M059J (cell line): Measurements from ENCODE around the gene MBD3. TPM values are rescaled to one million over a fixed set of nuclear protein-coding genes. Genes with fewer than 3 reads are reported as not detected.
A peak's percentile ranks its signal among the peaks of the same experiment; 100 is the strongest.

ENCODE experiments used
- DNase-seq: peaks from one replicate; pipeline ENCODE4 v3.0.0-alpha.2; 2012; ENCODE audit warnings: low read depth
- total RNA-seq: library from RNA; depleted of rRNA; stranded (reverse); fragments of >200 nt; shearing (Covaris generic); gene quantifications from 2 replicates; pipeline ENCODE4 v1.2.3, GENCODE V29; 2014

The MBD3 gene
- total RNA-seq, 1 experiment from 2014 or later, result 116 TPM

DNA sequence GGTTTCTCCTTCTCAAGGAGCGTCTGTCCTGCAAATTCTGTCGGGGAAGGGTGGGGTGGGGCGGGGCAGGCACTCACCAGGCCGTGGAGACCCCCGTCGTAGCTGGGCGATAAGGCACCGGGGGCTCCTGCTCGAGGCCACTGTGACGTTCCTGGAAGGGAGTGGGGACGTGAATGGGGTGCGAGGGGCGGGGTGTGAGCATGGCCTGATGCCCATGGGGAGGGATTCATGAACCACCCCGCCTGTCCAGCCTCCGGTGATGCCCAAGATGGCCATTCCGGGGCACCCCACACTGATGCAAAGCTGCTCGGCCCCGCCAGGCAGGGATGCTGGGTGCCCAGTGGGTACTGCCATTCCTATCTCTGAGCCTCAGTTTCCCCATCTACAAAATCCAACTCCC lies 27.0 kb upstream of the MBD3 start:
- no peak for DNase-seq

DNA sequence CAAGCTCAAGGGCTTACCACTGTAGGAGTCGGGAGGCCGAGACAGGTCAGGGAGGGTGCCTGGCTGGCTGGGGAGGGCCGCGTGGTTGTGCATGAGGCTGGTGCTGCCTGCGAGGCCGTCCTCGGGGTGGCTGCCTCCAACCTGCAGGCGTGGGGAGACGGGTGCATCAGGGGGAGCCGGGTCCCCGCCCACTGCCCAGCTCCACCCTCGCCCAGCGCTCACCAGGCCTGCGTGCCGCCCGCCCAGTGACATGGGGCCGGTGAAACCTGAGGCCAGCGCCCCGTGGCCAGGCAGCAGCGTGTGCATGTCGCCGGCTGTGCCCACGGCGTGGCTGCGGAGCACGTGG lies 26.4 kb upstream of the MBD3 start:
- no peak for DNase-seq

DNA sequence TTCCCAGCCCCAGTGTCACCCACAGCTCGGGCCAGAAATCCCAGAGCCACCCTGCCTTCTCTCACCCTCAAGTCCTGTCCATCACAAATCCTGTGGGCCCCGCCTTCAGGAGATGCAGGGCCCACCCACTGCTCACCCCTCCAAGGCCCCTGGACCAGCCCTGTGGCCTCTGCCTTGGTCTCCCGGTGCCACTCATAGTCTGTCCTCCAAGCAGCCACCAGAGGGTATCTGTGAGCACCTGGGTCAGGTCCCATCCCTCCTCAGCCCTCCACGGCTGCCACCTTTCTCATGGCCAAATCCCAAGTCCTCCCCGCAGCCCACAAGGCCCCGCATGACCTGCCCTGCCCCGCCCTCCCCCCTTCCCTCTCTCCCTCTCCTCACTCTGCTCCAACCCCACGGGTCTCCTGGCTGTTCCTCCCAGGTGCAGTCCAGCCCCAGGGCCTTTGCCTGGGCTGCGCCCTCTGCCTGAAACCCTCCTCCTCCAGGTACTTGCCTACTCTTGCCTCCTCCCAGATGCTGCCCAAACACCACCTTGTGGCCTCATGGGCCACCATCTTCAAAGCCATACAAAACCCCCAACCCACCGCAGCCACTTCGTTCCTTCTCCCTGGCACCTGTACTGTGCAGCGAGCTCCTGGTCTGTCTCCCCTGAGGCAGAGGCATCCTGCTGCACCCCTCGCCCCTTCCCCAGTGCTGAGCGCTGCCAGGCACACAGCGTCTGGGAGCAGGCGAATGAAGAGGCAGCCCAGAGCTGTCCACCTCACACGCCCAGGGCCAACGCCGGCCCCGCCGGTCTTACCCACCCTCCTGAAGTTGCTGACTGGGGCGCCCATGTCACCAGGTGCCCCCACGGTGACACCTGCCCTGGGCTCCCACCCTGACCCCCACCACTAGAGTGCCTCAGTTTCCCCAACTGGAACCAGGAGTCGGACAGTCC lies 25.8 kb upstream of the MBD3 start:
- peak; percentile 31 for DNase-seq

DNA sequence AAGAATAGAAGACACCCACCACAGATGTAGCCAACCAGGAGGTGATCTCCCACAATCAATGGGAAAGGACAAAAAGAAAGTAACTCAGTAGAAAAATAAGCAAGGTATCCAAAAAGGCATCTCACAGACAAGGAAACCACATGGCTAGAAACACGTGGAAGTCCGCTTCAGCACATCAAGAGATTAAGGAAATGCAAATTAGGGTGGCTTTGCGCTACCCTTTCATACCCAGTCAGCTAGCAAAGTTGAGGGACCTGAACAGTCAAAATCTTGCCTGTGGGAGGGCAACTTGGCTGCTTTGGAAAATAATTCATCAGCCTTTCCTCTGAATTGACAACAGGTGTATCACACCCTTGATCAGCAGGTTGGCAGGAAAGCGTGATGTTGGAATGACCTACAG lies 24.2 kb upstream of the MBD3 start:
- DNase-seq, result no peak

DNA sequence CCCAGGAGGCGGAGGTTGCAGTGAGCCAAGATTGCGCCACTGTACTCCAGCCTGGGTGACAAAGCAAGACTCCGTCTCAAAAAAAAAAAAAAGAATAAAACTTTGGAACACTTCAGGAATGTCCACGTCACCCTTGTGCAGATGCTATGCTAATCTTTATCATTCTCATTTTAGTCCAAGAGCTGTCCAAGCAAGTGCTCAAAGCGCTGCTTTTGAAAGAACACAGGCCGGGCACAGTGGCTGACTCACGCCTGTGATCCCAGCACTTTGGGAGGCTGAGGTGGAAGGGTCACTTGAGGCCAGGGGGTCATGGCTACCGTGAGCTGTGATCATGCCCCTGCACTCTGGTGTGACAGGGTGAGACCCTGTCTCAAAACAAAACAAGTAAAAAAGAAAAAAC lies 23.7 kb upstream of the MBD3 start:
- DNase-seq, result no peak

DNA sequence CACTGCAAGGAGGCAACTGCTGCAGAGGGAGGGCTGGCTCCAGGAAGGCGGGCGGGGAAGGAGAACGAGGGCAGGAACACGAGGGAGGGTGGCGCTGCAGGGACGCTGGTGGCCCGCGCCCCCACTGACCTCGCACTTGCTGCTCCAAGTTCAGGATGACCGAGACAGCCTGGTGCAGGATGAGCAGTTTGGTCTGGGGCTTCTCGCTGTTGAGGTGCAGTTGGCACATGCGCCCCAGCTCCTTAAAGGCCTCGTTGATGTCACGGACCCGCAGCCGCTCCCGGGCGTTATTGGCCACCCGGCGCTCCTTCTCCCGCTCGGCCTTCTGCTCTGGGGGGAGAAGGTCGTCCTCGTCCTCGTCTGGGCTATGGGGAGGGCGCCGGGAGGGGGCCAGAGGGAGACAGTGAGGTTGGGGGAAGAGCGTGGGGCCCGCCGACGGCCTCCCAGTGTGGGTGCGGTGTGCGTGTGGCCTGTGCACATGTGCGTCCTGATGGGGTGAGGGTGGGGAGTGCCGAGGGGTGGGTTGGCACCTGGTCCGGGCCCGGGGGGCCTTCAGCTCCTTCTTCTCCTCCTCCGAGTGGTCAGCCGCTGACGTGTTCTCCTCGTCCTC lies 22.6 kb upstream of the MBD3 start:
- DNase-seq, result no peak

DNA sequence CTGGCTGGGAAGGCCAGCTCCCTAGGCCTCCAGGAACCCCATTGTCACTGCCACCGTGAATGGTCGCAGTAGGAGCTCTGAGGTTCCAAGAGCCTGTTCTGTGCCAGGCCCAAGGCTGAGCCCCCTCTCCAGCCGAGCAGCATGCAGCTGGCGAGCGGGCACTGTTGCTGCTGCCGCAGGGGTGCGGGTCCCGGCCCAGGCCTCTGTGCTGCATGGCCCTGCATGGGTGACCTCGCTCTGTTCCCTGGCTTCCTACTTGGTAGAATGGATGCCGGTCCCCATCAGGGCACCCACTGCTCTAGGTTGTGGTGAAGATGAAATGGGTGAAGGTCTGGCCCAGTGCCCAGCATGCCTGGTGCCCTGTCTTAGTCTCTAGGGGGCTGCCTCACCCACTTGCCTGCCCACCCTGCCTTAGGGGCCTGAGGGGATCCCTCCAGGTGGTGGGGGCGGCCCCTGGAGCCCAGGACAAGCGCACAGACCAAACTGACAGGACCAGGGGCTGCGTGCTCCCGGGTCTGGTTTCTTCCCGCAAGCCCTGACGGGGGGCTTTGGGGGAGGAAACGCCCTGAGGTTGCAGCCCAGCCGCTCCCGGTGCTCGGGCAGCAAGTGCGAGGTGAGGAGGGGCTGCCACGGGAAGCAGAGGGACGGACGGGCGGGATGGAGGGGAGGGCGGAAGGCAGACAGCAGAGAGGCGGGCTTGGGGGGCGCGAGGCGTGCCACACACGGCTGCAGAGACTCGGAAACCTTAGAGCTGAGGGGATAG lies 21.3 kb upstream of the MBD3 start:
- DNase-seq, result no peak

DNA sequence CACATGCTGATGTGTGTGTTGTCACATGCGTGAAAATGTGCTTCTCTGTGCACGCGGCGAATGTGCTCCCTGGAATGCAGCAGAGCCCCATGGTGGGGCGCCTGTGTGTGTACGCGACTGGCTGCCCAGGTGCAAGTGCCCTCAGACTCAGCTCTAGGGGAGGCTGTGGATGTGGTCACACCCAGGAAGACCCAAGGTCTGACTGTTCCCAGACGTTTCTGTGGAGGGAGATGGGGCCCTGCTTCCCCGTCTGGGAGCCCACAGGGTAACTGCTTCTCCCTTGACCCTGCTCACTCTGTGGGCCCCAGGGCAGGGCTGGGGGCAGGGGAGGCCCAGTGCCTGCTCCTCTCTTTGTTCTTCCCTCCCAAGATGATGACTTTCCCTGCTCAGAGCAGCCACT lies 20.5 kb upstream of the MBD3 start:
- DNase-seq, result no peak

DNA sequence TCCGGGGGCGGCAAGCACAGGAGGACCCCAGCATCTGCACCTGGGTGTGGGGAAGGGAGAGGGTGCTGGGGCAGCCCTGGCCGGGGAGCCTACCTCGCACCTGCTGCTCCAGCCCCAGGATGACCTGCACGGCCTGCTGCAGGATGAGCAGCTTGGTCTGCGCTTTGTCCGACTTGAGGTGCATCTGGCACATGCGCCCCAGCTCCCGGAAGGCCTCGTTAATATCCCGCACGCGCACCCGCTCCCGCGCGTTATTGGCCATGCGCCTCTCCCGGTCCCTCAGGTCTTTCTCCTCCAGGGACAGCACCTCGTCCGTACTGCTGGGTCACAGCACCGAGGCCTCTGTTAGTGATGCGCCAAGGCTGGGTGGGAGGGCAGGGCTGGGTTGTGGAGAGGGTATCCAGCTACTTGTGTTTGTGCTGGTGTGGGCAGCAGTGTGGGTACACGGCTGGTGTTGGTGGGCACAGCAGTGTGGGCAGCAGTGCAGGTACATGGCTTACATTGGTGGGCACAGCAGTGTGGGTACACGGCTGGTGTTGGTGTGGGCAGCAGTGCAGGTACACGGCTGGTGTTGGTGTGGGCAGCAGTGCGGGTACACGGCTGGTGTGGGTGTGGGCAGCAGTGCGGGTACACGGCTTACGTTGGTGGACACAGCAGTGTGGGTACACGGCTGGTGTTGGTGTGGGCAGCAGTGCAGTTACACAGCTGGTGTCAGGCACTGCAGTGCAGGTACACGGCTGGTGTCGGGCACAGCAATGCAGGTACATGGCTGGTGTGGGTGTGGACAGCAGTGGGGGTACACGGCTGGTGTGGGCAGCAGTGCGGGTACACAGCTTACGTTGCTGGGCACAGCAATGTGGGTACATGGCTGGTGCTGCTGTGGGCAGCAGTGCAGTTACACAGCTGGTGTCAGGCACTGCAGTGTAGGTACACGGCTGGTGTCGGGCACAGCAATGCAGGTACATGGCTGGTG lies 19.7 kb upstream of the MBD3 start:
- no peak for DNase-seq

DNA sequence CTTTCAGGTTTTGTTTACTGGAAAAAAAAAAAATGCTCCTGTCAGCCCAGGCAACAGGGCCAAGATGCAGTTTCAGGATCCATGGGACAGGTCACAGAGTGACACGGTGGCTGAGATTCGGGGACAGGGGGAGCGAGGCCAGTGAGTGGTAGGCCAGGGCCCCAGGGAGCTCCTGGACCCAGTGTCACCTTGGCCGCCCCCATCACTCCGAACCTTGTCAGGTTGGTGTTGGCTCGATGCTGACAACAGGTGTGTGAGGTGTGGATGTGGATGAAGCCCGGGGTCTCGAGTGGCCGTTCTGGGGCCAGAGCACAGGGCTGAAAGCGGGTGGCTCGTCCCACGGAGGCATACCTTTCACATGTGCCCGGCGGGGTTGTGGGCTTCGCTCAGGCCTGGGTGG lies 18.7 kb upstream of the MBD3 start:
- DNase-seq, result no peak

DNA sequence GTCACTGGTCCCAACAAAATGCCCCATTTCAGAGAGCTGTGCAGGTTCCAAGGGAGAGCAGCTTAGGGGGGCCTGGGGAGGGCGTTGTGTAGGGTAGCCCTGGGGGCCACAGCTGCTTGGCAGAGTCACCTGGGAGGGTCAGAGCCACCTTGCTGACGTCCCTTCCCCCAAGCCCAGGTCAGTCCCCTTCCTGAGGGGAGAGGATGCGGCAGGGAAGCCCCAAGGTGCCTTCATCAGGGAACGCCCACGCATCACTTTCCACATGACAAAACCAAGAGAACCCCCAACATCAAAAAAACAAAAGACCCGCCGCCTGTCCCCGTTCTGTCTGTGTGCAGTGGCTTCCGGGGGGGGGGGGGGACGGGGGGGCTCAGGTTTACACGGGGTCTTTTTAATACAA lies 17.9 kb upstream of the MBD3 start:
- no peak for DNase-seq

DNA sequence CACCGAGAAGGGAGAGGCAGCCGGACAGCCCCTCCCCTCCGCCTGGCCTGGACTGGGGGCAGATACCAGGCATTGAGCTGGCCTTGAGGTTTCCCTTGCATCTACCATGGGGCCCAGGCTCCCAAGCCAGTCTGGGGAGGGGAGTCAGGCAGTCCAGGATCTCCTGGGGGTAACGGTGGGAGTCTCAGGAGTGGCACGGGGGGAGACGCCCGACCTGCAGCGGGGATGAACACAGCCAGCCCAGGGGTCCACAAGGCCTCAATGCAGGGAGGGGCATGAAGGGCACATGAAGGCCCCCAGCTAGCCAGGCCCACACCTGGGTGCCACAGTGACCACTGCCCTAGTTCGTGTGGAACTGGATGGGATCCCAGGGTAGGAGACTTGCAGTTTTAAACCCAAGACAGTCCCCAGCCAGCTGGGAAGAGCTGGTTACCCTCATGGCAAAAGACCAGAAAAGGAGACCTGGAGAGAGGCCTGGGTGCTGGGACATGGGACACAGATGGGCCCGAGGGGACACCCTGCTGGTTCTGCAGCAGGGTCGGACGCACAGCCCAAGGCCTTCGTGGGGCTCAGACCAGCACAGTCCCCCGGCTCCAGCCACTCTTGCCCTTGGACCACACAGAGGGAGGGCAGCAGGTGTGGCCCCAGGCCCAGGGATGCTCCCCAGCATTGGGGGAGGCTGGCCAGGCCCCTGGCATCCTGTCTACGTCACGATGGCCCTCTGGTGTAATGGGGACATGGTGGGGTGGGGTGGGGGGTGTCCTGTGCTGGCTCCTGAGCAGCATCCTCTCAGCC lies 17.2 kb upstream of the MBD3 start:
- DNase-seq, result no peak

DNA sequence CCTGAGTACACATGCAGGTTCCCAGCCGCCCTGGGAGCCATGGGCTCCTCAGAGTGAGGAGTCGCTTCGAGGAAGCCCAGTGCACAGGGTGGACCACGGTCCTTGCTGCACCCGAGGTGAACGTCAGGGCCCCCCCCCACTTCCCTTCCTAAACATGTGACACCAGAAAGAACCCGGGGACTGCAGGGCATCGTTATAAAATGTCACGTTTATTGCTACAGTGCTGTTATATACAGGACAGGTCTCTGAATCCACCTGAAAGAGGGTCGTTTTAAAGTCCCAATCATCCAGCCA lies 16.4 kb upstream of the MBD3 start:
- DNase-seq, result no peak

DNA sequence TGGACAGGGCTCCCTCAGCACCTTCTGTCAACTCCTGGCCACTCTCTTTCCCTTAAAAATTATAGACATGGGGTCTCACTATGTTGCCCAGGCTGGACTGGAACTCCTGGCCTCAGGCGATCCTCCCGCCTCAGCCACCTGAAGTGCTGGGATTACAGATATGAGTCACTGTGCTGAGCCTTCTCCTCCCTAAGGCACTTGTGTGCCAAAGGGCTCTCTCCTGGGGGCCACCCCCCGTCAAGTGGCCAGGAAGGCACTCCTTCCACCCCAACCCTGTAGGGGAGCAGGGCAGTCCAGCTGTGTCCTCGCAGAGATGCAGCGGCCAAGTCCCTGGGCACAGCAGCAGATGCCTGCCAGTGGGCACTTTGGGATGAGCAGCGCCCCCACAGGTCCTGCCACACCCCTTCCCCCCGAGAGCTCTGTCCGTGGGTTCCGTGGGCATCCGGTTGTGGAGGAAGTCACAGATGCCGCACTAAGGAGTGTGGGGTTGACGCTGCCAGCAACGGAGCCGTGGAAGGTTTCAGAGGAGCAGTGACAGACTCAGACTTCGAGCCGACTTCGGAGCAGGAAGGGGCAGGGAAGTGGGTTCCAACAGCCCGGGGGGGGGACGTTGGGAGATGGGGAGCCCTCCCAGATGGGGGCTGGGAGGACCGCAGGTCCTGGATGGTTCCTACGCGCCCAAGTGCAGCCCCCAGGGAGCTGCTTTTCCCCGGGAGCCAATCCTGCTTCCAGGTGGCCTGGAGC lies 15.9 kb upstream of the MBD3 start:
- DNase-seq, result peak; percentile 83

DNA sequence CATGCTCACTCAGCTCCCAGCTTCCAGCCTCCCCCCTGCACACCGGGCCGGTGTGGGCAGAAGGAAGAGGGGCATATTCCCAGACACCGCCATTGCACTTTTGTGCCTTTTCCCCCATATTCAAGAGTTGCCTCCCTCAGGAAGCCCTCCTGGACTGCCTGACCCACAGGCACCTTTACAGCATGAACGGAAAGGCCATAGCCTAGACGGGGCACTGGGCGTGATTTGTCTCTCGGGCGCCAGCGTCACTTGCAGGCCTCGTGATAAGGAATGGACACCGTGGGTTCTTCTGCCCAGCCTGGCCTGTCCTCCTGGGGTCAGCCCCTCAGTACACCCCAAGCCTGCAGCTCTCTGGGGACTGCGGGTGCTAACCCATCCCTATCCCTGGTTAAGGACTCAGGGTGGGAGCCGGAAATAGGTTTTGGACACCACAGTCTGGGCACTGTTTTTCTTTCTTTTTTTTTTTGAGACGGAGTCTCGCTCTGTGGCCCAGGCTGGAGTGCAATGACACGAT lies 13.5 kb upstream of the MBD3 start:
- no peak for DNase-seq

DNA sequence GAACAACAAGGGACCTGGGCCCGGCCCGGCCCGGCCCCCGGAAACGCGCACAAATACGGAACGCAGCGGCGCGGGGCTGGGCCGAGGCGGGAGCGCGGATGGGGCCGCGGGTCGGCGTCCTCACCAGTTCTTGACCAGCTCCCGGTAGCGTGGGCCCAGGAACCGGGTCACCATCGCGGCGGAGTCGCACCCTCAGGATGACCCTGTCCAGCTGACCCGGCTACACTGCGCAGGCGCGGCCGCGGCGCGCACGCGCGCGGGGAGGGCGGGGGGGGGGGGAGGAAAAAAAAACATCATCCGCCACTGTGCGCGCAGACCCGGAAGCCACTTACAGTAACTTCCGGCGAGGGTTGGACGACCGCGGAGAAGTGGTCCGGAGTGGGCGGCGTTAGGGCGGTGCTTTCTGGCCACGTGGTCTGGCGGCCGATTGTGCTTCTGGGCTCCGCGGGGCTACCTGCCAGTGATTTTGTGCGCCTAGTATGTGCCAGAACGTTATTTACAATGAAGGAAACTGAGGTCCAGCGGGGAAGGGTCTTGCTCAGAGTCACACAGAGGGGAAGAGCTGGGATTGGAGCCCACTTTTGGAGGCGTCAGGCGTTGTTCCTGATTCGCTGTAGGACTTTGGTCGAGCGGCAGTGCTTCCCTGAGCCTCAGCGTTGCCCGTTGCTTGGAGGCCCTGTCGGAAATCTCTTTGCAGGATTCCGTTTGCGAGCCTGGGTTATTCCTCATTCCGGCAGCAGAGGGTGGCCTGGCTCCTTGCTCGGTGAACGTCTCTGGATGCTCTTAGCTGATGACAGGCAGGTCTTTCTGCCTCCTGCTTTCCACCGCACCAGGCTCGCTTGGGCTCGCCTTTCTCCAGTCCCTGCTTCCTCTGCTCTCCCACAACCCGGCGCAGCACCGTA lies 12.8 kb upstream of the MBD3 start, which contains the start of gene UQCR11:
Gene UQCR11, minus strand, starts transcription at position 227 of the 902 bp plus-strand sequence. Its CDS starts 53 bp downstream, at position 174.
- peak; percentile 97 for DNase-seq

DNA sequence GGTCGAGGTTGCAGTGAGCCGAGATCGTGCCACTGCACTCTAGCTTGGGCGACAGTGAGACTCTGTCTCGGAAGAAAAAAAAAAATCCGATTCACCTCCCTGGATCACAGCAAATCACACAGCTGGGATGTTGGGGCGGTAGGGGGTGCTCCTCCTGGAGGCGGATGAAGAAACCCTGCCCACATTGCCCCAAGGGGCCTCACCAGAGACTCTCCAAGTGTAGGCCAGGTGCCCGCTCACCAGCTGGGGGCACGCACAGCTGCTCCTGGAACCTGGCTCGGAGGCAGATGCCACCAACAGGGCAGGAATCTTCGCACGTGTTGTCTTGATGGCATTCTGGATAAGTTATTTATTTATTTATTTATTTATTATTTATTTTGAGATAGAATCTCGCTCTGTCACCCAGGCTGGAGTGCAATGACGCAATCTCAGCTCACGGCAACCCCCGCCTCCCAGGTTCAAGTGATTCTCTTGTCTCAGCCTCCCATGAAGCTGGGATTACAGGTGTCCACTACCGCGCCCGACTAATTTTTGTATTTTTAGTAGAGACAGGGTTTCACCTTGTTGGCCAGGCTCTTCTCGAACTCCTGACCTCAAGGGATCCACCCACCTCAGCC lies 9.5 kb upstream of the MBD3 start:
- DNase-seq, result no peak

DNA sequence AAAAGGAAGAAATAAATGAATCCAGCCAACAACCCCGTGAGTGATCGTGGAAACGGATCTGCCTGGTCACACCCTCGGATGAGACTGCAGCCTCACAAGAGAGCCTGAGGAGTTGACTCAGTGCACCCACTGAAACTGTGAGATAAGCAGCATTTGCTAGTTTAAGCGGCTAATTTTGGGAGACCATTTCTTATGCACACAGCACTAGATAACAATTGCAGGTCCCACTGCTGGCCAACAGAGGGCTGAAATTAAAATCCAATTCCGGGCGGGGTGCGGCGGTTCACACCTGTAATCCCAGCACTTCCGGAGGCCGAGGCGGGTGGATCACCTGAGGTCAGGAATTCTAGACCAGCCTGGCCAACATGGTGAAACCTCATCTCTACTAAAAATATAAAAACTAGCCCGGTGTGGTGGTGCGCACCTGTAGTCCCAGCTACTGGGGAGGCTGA lies 9.0 kb upstream of the MBD3 start:
- no peak for DNase-seq
